Tibial nerve (tissue), 4 donors: ENCODE data around the gene TMIGD1.

ENCODE experiments used
- CTCF ChIP-seq, 5 experiments: fragments of 200-600 bp in 3 of 5; fragments of 450-650 bp in 2 of 5; sonication (generic) in 3 of 5; IDR thresholded peaks; one replicate each; pipeline ENCODE4 v1.5.1; 2016 to 2019; ENCODE audit warnings: antibody characterized with exemption in 5 of 5, mild to moderate bottlenecking in 3 of 5, moderate library complexity in 2 of 5
- EP300 ChIP-seq, 2 donors: sonication (generic); formaldehyde crosslinking; IDR thresholded peaks; one replicate each; pipeline ENCODE4 v1.6.1; 2017; ENCODE audit warnings: antibody characterized with exemption in 2 of 2, mild to moderate bottlenecking in 1 of 2

- TF ChIP-seq CTCF (IDR thresholded peaks at IDR 0.05) = no peak
- no peak for TF ChIP-seq EP300 (IDR thresholded peaks at IDR 0.05)
Observed at GRCh38 chr17:30279156-30279555, 54.7 kb downstream of the TMIGD1 start.
